Esophagus squamous epithelium (tissue), 4 donors: ENCODE results near the gene ILDR1.

Experiments
- POLR2A ChIP-seq, 4 donors: fragments of 450-650 bp; IDR thresholded peaks; one replicate each; pipeline ENCODE4 v1.6.1; 2017; ENCODE audit warnings: antibody characterized with exemption in 4 of 4, mild to moderate bottlenecking in 4 of 4, moderate library complexity in 3 of 4
- TF ChIP-seq, protein P1 (sequence below), 6 experiments: fragments of 450-650 bp in 4 of 6; fragments of 200-600 bp in 2 of 6; sonication (generic) in 2 of 6; IDR thresholded peaks; one replicate each; pipeline ENCODE4 v1.5.1; 2016 to 2019; ENCODE audit warnings: antibody characterized with exemption in 6 of 6, mild to moderate bottlenecking in 4 of 6, moderate library complexity in 4 of 6

DNA sequence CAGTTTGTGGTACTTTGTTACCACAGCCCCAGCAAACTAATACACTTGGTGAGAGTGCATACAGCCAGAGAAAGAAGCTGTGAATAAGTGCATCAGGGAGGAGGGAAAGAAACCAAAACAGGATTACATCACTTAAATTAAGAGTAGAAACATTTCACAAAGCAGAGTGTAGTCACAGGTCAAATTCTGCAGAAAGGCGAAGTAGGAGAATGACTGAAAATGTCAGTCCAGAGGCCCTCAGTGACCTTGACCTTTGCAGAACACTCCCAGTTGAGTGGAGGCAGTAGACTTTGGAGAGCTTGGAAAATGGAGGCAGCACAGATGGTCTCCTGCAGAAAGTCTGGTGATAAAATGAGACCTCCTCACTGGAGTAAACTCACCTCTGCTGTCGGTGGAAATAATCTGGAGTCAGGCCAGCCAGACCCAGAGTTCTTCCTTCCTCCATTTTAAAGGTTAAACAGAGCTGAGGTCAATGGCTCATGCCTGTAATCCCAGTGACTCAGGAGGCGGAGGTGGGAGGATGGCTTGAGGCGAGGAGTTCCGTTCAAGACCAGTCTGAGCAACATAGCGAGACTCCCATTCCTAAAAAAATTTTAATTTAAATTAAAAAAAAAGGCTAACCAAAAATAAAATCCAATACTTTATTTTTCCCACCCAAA lies 38.1 kb upstream of the ILDR1 start:
- TF ChIP-seq, protein P1, sequence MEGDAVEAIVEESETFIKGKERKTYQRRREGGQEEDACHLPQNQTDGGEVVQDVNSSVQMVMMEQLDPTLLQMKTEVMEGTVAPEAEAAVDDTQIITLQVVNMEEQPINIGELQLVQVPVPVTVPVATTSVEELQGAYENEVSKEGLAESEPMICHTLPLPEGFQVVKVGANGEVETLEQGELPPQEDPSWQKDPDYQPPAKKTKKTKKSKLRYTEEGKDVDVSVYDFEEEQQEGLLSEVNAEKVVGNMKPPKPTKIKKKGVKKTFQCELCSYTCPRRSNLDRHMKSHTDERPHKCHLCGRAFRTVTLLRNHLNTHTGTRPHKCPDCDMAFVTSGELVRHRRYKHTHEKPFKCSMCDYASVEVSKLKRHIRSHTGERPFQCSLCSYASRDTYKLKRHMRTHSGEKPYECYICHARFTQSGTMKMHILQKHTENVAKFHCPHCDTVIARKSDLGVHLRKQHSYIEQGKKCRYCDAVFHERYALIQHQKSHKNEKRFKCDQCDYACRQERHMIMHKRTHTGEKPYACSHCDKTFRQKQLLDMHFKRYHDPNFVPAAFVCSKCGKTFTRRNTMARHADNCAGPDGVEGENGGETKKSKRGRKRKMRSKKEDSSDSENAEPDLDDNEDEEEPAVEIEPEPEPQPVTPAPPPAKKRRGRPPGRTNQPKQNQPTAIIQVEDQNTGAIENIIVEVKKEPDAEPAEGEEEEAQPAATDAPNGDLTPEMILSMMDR (IDR thresholded peaks at IDR 0.05): no peak
- TF ChIP-seq POLR2A (IDR thresholded peaks at IDR 0.05): no peak
